ENCODE data around the gene GALNTL6. TPM values are rescaled to one million over a fixed set of nuclear protein-coding genes. Genes with fewer than 3 reads are reported as not detected.

Gene GALNTL6
- total and polyA plus RNA-seq, 4 donors: 0.08 to 0.09 (median 0.09) TPM; not detected in 1

DNA sequence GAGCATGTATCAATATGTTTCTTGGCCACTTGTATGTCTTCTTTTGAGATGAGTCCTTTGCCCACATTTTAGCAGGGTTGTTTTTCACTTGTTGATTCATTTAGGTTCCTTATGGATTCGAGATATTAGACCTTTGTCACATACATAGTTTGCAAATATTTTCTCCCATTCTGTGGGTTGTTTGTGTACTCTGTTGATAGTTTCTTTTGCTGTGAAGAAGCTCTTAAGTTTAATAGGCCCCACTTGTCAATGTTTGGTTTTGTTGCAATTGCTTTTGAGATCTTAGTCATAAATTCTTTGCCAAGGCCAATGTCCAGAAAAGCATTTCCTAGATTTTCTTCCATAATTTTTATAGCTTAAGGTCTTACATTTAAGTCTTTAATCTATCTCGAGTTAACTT is 1074.8 kb downstream of the GALNTL6 start:
- DNase-seq (no peak), ATAC-seq (ENCODE audit: insufficient read depth, low FRiP score) (no peak)
- TF ChIP-seq, protein P1, sequence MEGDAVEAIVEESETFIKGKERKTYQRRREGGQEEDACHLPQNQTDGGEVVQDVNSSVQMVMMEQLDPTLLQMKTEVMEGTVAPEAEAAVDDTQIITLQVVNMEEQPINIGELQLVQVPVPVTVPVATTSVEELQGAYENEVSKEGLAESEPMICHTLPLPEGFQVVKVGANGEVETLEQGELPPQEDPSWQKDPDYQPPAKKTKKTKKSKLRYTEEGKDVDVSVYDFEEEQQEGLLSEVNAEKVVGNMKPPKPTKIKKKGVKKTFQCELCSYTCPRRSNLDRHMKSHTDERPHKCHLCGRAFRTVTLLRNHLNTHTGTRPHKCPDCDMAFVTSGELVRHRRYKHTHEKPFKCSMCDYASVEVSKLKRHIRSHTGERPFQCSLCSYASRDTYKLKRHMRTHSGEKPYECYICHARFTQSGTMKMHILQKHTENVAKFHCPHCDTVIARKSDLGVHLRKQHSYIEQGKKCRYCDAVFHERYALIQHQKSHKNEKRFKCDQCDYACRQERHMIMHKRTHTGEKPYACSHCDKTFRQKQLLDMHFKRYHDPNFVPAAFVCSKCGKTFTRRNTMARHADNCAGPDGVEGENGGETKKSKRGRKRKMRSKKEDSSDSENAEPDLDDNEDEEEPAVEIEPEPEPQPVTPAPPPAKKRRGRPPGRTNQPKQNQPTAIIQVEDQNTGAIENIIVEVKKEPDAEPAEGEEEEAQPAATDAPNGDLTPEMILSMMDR (IDR thresholded peaks at IDR 0.05; ENCODE audit: control extremely low read depth, extremely low read depth): no peak
- Histone ChIP-seq H3K4me1 (ENCODE audit: control insufficient read depth in 5 of 5, insufficient read depth in 5 of 5, low read length in 5 of 5) (no peaks in the 10 kb centered on the region), H3K36me3 (ENCODE audit: control insufficient read depth in 4 of 4, insufficient read depth in 4 of 4, low read length in 4 of 4) (no peaks in the 10 kb centered on the region), H3K4me3 (no peak overlapping the region), H3K9ac (ENCODE audit: insufficient read depth in 1 of 2, low read length in 2 of 2) (no peak overlapping the region), H3K27ac (ENCODE audit: low read depth in 1 of 2, low read length in 1 of 2) (no peak overlapping the region), H3K27me3 (ENCODE audit: control insufficient read depth in 3 of 3, insufficient read depth in 3 of 3, low read length in 2 of 3) (no peaks in the 10 kb centered on the region), H3K9me3 (ENCODE audit: control insufficient read depth in 4 of 4, insufficient read depth in 3 of 4, low read length in 3 of 4) (peaks cover 0 to 8% (median under 1%) of the 10 kb centered on the region in 4 donors)
- 52 to 64% methylated on average over 2 of the region's 2 CpGs for WGBS, 2 donors

DNA sequence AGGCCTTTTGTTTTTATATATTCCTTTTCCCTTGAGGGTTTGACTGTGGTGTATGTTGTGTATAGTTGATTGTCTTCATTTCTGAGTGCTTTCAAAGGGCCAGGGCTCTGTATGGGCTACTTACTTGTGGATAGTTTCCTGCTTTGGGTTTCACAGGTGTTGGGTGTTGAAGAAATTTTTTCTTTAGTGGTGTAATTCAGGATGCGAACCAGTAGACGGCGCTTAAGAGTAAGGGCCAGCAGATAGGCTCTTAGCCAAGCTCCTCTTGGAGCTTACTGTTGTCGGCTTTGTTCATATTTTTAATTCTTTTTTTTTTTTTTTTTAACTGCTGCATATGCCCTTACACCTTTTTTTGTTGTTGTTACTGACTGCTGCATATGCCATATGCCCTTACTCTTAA is 1079.1 kb downstream of the GALNTL6 start:
- Histone ChIP-seq H3K27me3 (ENCODE audit: control insufficient read depth in 3 of 3, insufficient read depth in 3 of 3, low read length in 2 of 3) (no peaks in the 10 kb centered on the region), H3K9ac (ENCODE audit: insufficient read depth in 1 of 2, low read length in 2 of 2) (no peak overlapping the region), H3K9me3 (ENCODE audit: control insufficient read depth in 4 of 4, insufficient read depth in 3 of 4, low read length in 3 of 4) (peaks cover 0 to 21% (median 5%) of the 10 kb centered on the region in 4 donors), H3K27ac (ENCODE audit: low read depth in 1 of 2, low read length in 1 of 2) (no peak overlapping the region), H3K4me3 (no peak overlapping the region), H3K4me1 (ENCODE audit: control insufficient read depth in 5 of 5, insufficient read depth in 5 of 5, low read length in 5 of 5) (no peaks in the 10 kb centered on the region), H3K36me3 (ENCODE audit: control insufficient read depth in 4 of 4, insufficient read depth in 4 of 4, low read length in 4 of 4) (no peaks in the 10 kb centered on the region)
- DNase-seq (no peak), ATAC-seq (ENCODE audit: insufficient read depth, low FRiP score) (no peak)
- 48 to 63% methylated on average over 4 of the region's 4 CpGs for WGBS, 2 donors
- TF ChIP-seq, protein P1 (IDR thresholded peaks at IDR 0.05; ENCODE audit: control extremely low read depth, extremely low read depth): no peak

DNA sequence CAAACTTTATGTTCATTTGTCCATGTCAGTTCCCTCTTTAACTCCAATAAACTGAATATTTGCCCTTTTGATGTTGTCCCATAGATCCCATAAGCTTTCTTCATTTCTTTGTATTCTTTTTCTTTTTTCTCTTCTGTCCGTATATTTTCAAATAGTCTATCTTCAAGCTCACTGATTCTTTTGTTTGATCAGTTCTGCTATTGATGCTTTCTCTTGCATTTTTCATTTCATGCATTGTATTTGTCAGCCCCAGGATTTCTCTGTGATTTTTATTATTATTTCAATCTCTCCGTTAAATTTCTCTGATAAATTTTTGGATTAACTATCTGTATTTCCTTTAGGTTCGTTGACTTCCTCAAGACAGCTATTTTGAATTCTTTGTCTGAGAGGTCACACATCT is 1082.5 kb downstream of the GALNTL6 start:
- H3K4me3 ChIP-seq: no peak overlapping the region
- ATAC-seq (ENCODE audit: insufficient read depth, low FRiP score) (no peak), DNase-seq (no peak)
- peaks cover 0 to 19% (median 5%) of the 10 kb centered on the region in 4 donors for H3K9me3 ChIP-seq (ENCODE audit: control insufficient read depth in 4 of 4, insufficient read depth in 3 of 4, low read length in 3 of 4)
- no peak overlapping the region for H3K27ac ChIP-seq (ENCODE audit: low read depth in 1 of 2, low read length in 1 of 2)
- no peaks in the 10 kb centered on the region for H3K36me3 ChIP-seq (ENCODE audit: control insufficient read depth in 4 of 4, insufficient read depth in 4 of 4, low read length in 4 of 4)
- TF ChIP-seq, protein P1 (IDR thresholded peaks at IDR 0.05; ENCODE audit: control extremely low read depth, extremely low read depth): no peak
- no peaks in the 10 kb centered on the region for H3K4me1 ChIP-seq (ENCODE audit: control insufficient read depth in 5 of 5, insufficient read depth in 5 of 5, low read length in 5 of 5)
- no peaks in the 10 kb centered on the region for H3K27me3 ChIP-seq (ENCODE audit: control insufficient read depth in 3 of 3, insufficient read depth in 3 of 3, low read length in 2 of 3)
- H3K9ac ChIP-seq (ENCODE audit: insufficient read depth in 1 of 2, low read length in 2 of 2): no peak overlapping the region
- WGBS, 2 donors: 91 to 96% methylated on average over 3 of the region's 3 CpGs

DNA sequence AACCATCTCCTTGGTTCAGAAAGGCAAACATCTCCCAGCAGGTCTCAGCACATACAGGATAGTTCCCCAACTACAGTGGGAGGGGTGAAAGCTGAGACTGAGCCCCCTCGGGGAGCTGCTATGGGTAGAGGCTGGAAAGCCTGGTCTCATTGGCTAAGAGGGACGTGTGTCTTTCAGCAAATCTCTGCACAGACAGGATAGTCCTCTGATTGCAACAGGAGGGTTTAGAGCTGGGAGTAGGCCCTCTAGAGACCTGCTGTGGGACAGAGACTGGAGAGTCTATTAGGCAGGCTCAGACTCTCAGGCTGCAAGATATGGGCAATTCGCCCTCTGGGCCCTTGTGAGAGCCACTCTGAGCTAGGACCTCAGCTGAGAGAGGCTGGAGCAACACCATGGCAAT is 1083.8 kb downstream of the GALNTL6 start:
- no peak for DNase-seq
- no peak for ATAC-seq (ENCODE audit: insufficient read depth, low FRiP score)
- Histone ChIP-seq H3K4me3 (no peak overlapping the region), H3K4me1 (ENCODE audit: control insufficient read depth in 5 of 5, insufficient read depth in 5 of 5, low read length in 5 of 5) (no peaks in the 10 kb centered on the region), H3K9me3 (ENCODE audit: control insufficient read depth in 4 of 4, insufficient read depth in 3 of 4, low read length in 3 of 4) (peaks cover 0 to 12% (median 5%) of the 10 kb centered on the region in 4 donors), H3K27ac (ENCODE audit: low read depth in 1 of 2, low read length in 1 of 2) (no peak overlapping the region), H3K27me3 (ENCODE audit: control insufficient read depth in 3 of 3, insufficient read depth in 3 of 3, low read length in 2 of 3) (no peaks in the 10 kb centered on the region), H3K9ac (ENCODE audit: insufficient read depth in 1 of 2, low read length in 2 of 2) (no peak overlapping the region), H3K36me3 (ENCODE audit: control insufficient read depth in 4 of 4, insufficient read depth in 4 of 4, low read length in 4 of 4) (no peaks in the 10 kb centered on the region)
- TF ChIP-seq, protein P1 (IDR thresholded peaks at IDR 0.05; ENCODE audit: control extremely low read depth, extremely low read depth): no peak
- 77 to 82% methylated on average over 3 of the region's 3 CpGs for WGBS, 2 donors
